Thoracic aorta (tissue), 2 donors: ENCODE results near the gene AOPEP. TPM values are rescaled to one million over a fixed set of nuclear protein-coding genes. Genes with fewer than 3 reads are reported as not detected.

Experiments
- ATAC-seq: fragments of 150-250 bp; one replicate; pipeline ENCODE4 v1.8.0; 2017; ENCODE audit warnings: low read depth; ENCODE audit not compliant: insufficient number of reproducible peaks, low FRiP score
- DNase-seq: peaks from one replicate; pipeline ENCODE4 v3.0.0-alpha.2; 2020; ENCODE audit warnings: low spot score
- H3K27ac ChIP-seq, 2 donors: fragments of 200-600 bp; sonication (generic); 1 replicate in 1 of 2; 2 replicates in 1 of 2; pipeline ENCODE4 v1.5.1; 2016; ENCODE audit warnings: mild to moderate bottlenecking in 2 of 2, moderate library complexity in 2 of 2
- H3K27me3 ChIP-seq: fragments of 200-600 bp; sonication (generic); replicated peaks from 2 replicates; pipeline ENCODE4 v1.6.0; 2016; ENCODE audit warnings: mild to moderate bottlenecking; ENCODE audit not compliant: insufficient read depth
- H3K36me3 ChIP-seq: fragments of 200-600 bp; sonication (generic); one replicate; pipeline ENCODE4 v1.5.1; 2016
- H3K4me1 ChIP-seq, 2 donors: fragments of 200-600 bp; sonication (generic); 1 replicate in 1 of 2; 2 replicates in 1 of 2; pipeline versions ENCODE4 v1.5.1 to v1.6.0; 2016; ENCODE audit warnings: low read depth in 2 of 2, mild to moderate bottlenecking in 1 of 2; ENCODE audit not compliant: control insufficient read depth in 1 of 2
- H3K4me3 ChIP-seq: fragments of 200-600 bp; sonication (generic); 2 replicates; pipeline ENCODE4 v1.5.1; 2016; ENCODE audit warnings: mild to moderate bottlenecking
- H3K9me3 ChIP-seq: fragments of 200-600 bp; sonication (generic); 2 replicates; pipeline ENCODE4 v1.5.1; 2016
- CTCF ChIP-seq: fragments of 200-600 bp; sonication (generic); IDR thresholded peaks from one replicate; pipeline ENCODE4 v1.5.1; 2019; ENCODE audit warnings: antibody characterized with exemption
- total RNA-seq, 2 donors: library from RNA; depleted of rRNA; stranded (reverse); fragments of >200 nt; gene quantifications; one replicate each; pipeline versions ENCODE4 v1.1.0 to v1.2.3, GENCODE V29; 2016

Gene AOPEP
- total RNA-seq, 2 donors from 2014 or later, result 494 to 668 TPM

GRCh38 chr9:95099321-95100070, 373.0 kb downstream of the AOPEP start:
- Histone ChIP-seq H3K27ac (peak overlapping the region; percentile 65 to 77), H3K4me1 (peaks cover 27 to 87% of the 10 kb centered on the region in 2 donors), H3K27me3 (no peaks in the 10 kb centered on the region), H3K36me3 (no peaks in the 10 kb centered on the region), H3K4me3 (no peak overlapping the region), H3K9me3 (no peaks in the 10 kb centered on the region)
- DNase-seq, result no peak
- TF ChIP-seq CTCF, result no peak
- no peak for ATAC-seq

GRCh38 chr9:95100071-95100627, 373.6 kb downstream of the AOPEP start:
- Histone ChIP-seq H3K27ac (peak overlapping the region; percentile 69 to 77), H3K4me3 (no peak overlapping the region), H3K36me3 (no peaks in the 10 kb centered on the region), H3K9me3 (no peaks in the 10 kb centered on the region), H3K4me1 (peaks cover 27 to 87% of the 10 kb centered on the region in 2 donors), H3K27me3 (no peaks in the 10 kb centered on the region)
- DNase-seq (no peak), ATAC-seq (no peak)
- TF ChIP-seq CTCF, result no peak

GRCh38 chr9:95101326-95101725, 374.8 kb downstream of the AOPEP start:
- TF ChIP-seq CTCF, result no peak
- peak overlapping the region; percentile 69 to 77 for H3K27ac ChIP-seq
- ATAC-seq (no peak), DNase-seq (no peak)
- no peaks in the 10 kb centered on the region for H3K9me3 ChIP-seq
- no peak overlapping the region for H3K4me3 ChIP-seq
- no peaks in the 10 kb centered on the region for H3K27me3 ChIP-seq
- H3K36me3 ChIP-seq, result no peaks in the 10 kb centered on the region
- peaks cover 31 to 94% of the 10 kb centered on the region in 2 donors for H3K4me1 ChIP-seq

GRCh38 chr9:95102001-95102433, 375.5 kb downstream of the AOPEP start:
- no peaks in the 10 kb centered on the region for H3K9me3 ChIP-seq
- DNase-seq (no peak), ATAC-seq (no peak)
- H3K4me3 ChIP-seq, result no peak overlapping the region
- no peaks in the 10 kb centered on the region for H3K36me3 ChIP-seq
- peak overlapping the region; percentile 69 to 77 for H3K27ac ChIP-seq
- H3K4me1 ChIP-seq, result peaks cover 38 to 100% of the 10 kb centered on the region in 2 donors
- no peak for TF ChIP-seq CTCF
- no peaks in the 10 kb centered on the region for H3K27me3 ChIP-seq

GRCh38 chr9:95102572-95102971, 376.1 kb downstream of the AOPEP start:
- no peaks in the 10 kb centered on the region for H3K9me3 ChIP-seq
- H3K27ac ChIP-seq, result peak overlapping the region; percentile 69 to 77
- TF ChIP-seq CTCF, result no peak
- H3K4me3 ChIP-seq, result no peak overlapping the region
- peaks cover 40 to 100% of the 10 kb centered on the region in 2 donors for H3K4me1 ChIP-seq
- ATAC-seq (no peak), DNase-seq (no peak)
- H3K27me3 ChIP-seq, result no peaks in the 10 kb centered on the region
- H3K36me3 ChIP-seq, result no peaks in the 10 kb centered on the region
